Heart right ventricle (tissue), 16 donors: ENCODE data around the gene RAD23B. TPM values are rescaled to one million over a fixed set of nuclear protein-coding genes. Genes with fewer than 3 reads are reported as not detected.

ENCODE experiments used
- ATAC-seq, 8 donors: fragments of 200-7000 bp; cut with Tn5 transposase; one replicate each; pipeline ENCODE4 v1.9.1; 2020; ENCODE audit warnings: mild to moderate bottlenecking in 8 of 8, moderate library complexity in 8 of 8, moderate number of reproducible peaks in 1 of 8
- DNase-seq, 2 donors: peaks; one replicate each; pipeline ENCODE4 v3.0.0-alpha.2; 2020
- H3K27ac ChIP-seq, 10 donors: fragments of 200-600 bp; sonication (generic) in 2 of 10; one replicate each; pipeline versions ENCODE4 v1.5.0 to v1.8.0; 2020 to 2022; ENCODE audit warnings: mild to moderate bottlenecking in 3 of 10
- H3K27me3 ChIP-seq, 7 donors: fragments of 200-600 bp; one replicate each; pipeline ENCODE4 v1.8.0; 2021 to 2022; ENCODE audit warnings: mild to moderate bottlenecking in 2 of 7
- H3K36me3 ChIP-seq, 9 donors: fragments of 200-600 bp; sonication (generic) in 1 of 9; one replicate each; pipeline versions ENCODE4 v1.5.0 to v1.8.0; 2020 to 2022; ENCODE audit warnings: mild to moderate bottlenecking in 2 of 9
- H3K4me1 ChIP-seq, 9 donors: fragments of 200-600 bp; sonication (generic) in 1 of 9; one replicate each; pipeline versions ENCODE4 v1.5.0 to v1.8.0; 2020 to 2022; ENCODE audit warnings: mild to moderate bottlenecking in 4 of 9
- H3K4me3 ChIP-seq, 10 donors: fragments of 200-600 bp; sonication (generic) in 2 of 10; one replicate each; pipeline versions ENCODE4 v1.5.0 to v1.8.0; 2020 to 2022; ENCODE audit warnings: mild to moderate bottlenecking in 7 of 10, moderate library complexity in 2 of 10
- H3K9me3 ChIP-seq, 11 donors: fragments of 200-600 bp in 10 of 11; sonication (generic) in 2 of 11; one replicate each; pipeline versions ENCODE4 v1.5.0 to v1.8.0; 2013 to 2022; ENCODE audit warnings: mild to moderate bottlenecking in 2 of 11, control low read depth in 1 of 11, moderate library complexity in 1 of 11
- CTCF ChIP-seq, 9 donors: fragments of 200-600 bp; sonication (generic) in 2 of 9; IDR thresholded peaks; one replicate each; pipeline versions ENCODE4 v1.5.0 to v1.8.0; 2021 to 2022; ENCODE audit warnings: antibody characterized with exemption in 9 of 9, mild to moderate bottlenecking in 5 of 9, moderate library complexity in 1 of 9
- WGBS, 2 donors: extraction: QIAGEN DNeasy Blood & Tissue Kit; methylation state at CpG; one replicate each; pipeline ENCODE4 v1.1.7; 2013; ENCODE audit warnings: inconsistent platforms in 1 of 2; 5-methylcytosine and 5-hydroxymethylcytosine counted together
- intact Hi-C, 10 donors: fragments of 100-400 bp; cut with DNase I; formaldehyde crosslinking; loops; one replicate each; pipeline versions ENCODE4 v1.11.1 to v1.14.2; 2022
- polyA plus RNA-seq, 2 donors: library from polyadenylated mRNA; stranded (reverse); fragments of 200-250 nt; gene quantifications; one replicate each; pipeline ENCODE4 v1.2.3, GENCODE V29; 2013
- total RNA-seq, 10 donors: library from RNA; stranded (reverse); fragmentation: NEBNext Ultra II Directional in 3 of 10; extraction: Animal tissue kit (Norgen Biotek cat#: 25700) in 3 of 10; gene quantifications; one replicate each; pipeline versions ENCODE4 v1.2.1 to v1.2.4, GENCODE V29; 2021 to 2023
- donor health status: Arrhythmogenic right ventricular cardiomyopathy.
- donor health status: ischemic (EF 13 %, LVEDD 7.1; RV severe dilation, severe dysfunction).
- donor health status: healthy with polysubstance abuse.
- donor health status: DM: no; HTN: yes; CAD: no.
- donor health status: DM: no; HTN: no; CAD: no.
- donor health status: ischemic (EF 25% LVEDD 6.9; RV normal size, moderate dysfunction).
- donor health status: ischemic (EF 25% LVEDD 5.7; RV mildly dilated, moderate dysfunction).
- donor health status: healthy.
- donor health status: DM: yes; HTN: yes; CAD: no.
- donor health status: Ischemic cardiomyopathy.
- donor health status: ischemic (EF 35%, LVEDD 5.7; RV mildly dilated, moderate dysfunction).
- donor health status: nonischemic (EF 11% LVEDD 7.7; RV severe dilation, severe dysfunction).
- donor health status: DM: yes; HTN: yes; CAD: no.
- donor health status: PGD.
- donor health status: ischemic (EF 29% LVEDD 5.4; RV normal size, mild dysfunction).
- donor health status: nonischemic (EF 23%, LVEDD 6.1; RV moderate dilation, normal function).

RAD23B gene
- total and polyA plus RNA-seq, 12 donors, result 41.7 to 122 (median 103) TPM

- no peak for DNase-seq
- peaks cover 0 to 10% (median 5%) of the 10 kb centered on the region in 9 donors for H3K4me1 ChIP-seq
- no peak for ATAC-seq
- H3K27ac ChIP-seq, result no peak overlapping the region
- intact Hi-C loops, result no loop called here
- no peaks in the 10 kb centered on the region for H3K36me3 ChIP-seq
- TF ChIP-seq CTCF (IDR thresholded peaks at IDR 0.05), result no peak
- no peak overlapping the region for H3K4me3 ChIP-seq
- peaks cover 0 to 13% (median 0%) of the 10 kb centered on the region in 11 donors for H3K9me3 ChIP-seq
- peaks cover 0 to 6% (median 0%) of the 10 kb centered on the region in 7 donors for H3K27me3 ChIP-seq
Measured at GRCh38 chr9:107350443-107350842, 67.4 kb downstream of the RAD23B start.

- no peaks in the 10 kb centered on the region for H3K36me3 ChIP-seq
- no peak for TF ChIP-seq CTCF (IDR thresholded peaks at IDR 0.05)
- ATAC-seq, result no peak
- intact Hi-C loops, result no loop called here
- 88 to 89% methylated on average over 6 of the region's 6 CpGs for WGBS, 2 donors
- no peak for DNase-seq
- H3K27ac ChIP-seq, result no peak overlapping the region
- H3K4me1 ChIP-seq, result no peaks in the 10 kb centered on the region
- peaks cover 0 to 6% (median 0%) of the 10 kb centered on the region in 7 donors for H3K27me3 ChIP-seq
- H3K9me3 ChIP-seq, result peaks cover 0 to 13% (median 0%) of the 10 kb centered on the region in 11 donors
- H3K4me3 ChIP-seq, result no peak overlapping the region
Measured at GRCh38 chr9:107351382-107352045, 68.4 kb downstream of the RAD23B start.

GRCh38 chr9:107355394-107355793, 72.3 kb downstream of the RAD23B start:
- intact Hi-C loops, result no loop called here
- DNase-seq (no peak), ATAC-seq (no peak)
- Histone ChIP-seq H3K4me3 (no peak overlapping the region), H3K36me3 (no peaks in the 10 kb centered on the region), H3K4me1 (no peaks in the 10 kb centered on the region), H3K27me3 (peaks cover 0 to 6% (median 0%) of the 10 kb centered on the region in 7 donors), H3K27ac (no peak overlapping the region), H3K9me3 (peaks cover 0 to 13% (median 0%) of the 10 kb centered on the region in 11 donors)
- 86 to 92% methylated on average over 3 of the region's 3 CpGs for WGBS, 2 donors
- TF ChIP-seq CTCF (IDR thresholded peaks at IDR 0.05), result no peak

- intact Hi-C loops, result no loop called here
- no peak for TF ChIP-seq CTCF (IDR thresholded peaks at IDR 0.05)
- no peak overlapping the region for H3K27ac ChIP-seq
- DNase-seq (no peak), ATAC-seq (no peak)
- H3K36me3 ChIP-seq, result no peaks in the 10 kb centered on the region
- H3K27me3 ChIP-seq, result no peaks in the 10 kb centered on the region
- 78 to 90% methylated on average over 7 of the region's 7 CpGs for WGBS, 2 donors
- H3K4me3 ChIP-seq, result no peak overlapping the region
- H3K4me1 ChIP-seq, result no peaks in the 10 kb centered on the region
- peaks cover 0 to 1% (median 0%) of the 10 kb centered on the region in 11 donors for H3K9me3 ChIP-seq
Measured at GRCh38 chr9:107358986-107359385, 75.9 kb downstream of the RAD23B start.
